RPMI7951 (cell line): ENCODE results near the gene PRDX2. TPM values are rescaled to one million over a fixed set of nuclear protein-coding genes. Genes with fewer than 3 reads are reported as not detected.

Experiments
- DNase-seq: peaks from one replicate; pipeline ENCODE4 v3.0.0-alpha.2; 2012; ENCODE audit warnings: low read depth
- total RNA-seq: library from RNA; depleted of rRNA; stranded (reverse); fragments of >200 nt; shearing (Covaris generic); gene quantifications from 2 replicates; pipeline ENCODE4 v1.2.3, GENCODE V29; 2014

PRDX2 gene
- total RNA-seq, 1 experiment from 2014 or later, result 443 TPM

GRCh38 chr19:12779162-12779993 lies 22.2 kb downstream of the PRDX2 start:
- DNase-seq, result peak; percentile 90

DNA sequence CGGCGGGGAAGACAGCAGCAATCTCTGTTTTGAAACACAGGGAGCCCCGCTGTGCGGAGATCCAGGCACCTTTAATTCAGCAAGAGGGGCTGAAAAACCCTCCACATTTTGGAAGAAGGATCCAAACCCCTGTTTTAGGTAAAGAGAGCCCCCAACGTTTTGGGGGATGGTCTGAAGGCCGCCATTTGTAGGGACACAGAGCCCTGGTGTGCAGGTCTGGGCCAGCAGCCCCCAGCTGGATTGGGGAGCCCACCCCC lies 22.8 kb downstream of the PRDX2 start:
- no peak for DNase-seq

GRCh38 chr19:12778017-12778904 lies 23.3 kb downstream of the PRDX2 start:
- peak; percentile 82 for DNase-seq

DNA sequence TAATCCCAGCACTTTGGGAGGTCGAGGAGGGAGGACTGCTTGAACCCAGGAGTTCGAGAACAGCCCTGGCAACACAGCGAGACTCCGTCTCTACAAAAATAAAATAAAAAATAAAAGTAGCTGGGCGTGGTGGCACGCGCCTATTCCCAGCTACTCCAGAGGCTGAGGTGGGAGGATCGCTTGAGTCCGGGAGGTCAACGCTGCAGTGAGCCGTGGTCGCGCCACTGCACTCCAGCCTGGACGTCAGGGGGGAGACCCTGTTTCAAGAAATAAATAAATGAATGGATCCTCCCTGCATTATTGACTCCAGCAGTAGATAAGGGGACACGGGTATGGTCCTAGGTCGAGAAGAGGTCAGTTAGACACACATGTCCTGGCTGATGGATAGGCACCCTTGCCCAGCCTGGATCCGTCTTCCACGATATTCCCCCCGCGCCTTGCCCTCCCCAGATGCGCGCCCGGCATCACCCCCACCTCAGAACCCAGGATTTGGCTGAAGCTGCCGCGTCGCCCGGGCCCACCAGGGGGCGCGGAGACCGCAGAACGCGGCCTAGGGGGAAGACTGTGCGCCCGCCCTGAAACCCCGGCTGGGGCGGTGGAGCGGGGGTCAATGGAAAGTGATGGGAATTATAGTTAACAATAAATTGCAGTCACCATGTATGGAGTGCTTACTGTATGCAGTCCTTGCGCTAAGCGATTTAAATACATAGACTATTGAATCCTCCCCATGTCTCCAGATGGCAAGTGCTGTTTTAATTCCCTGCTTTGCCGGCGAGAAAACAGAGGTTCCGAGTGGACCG lies 24.2 kb downstream of the PRDX2 start:
- DNase-seq, result peak; percentile 70

GRCh38 chr19:12774588-12775555 lies 26.7 kb downstream of the PRDX2 start, which contains the start of gene HOOK2:
HOOK2 (minus strand) TSS chr19:12775552; CDS start chr19:12775449, 103 bp downstream.
- no peak for DNase-seq

- DNase-seq, result peak; percentile 47
Observed at GRCh38 chr19:12773571-12773970, 28.0 kb downstream of the PRDX2 start.

GRCh38 chr19:12772323-12772722 lies 29.3 kb downstream of the PRDX2 start:
- DNase-seq, result no peak

- no peak for DNase-seq
Observed at GRCh38 chr19:12770922-12771321, 30.7 kb downstream of the PRDX2 start.

GRCh38 chr19:12769689-12770088 lies 31.9 kb downstream of the PRDX2 start:
- no peak for DNase-seq

DNA sequence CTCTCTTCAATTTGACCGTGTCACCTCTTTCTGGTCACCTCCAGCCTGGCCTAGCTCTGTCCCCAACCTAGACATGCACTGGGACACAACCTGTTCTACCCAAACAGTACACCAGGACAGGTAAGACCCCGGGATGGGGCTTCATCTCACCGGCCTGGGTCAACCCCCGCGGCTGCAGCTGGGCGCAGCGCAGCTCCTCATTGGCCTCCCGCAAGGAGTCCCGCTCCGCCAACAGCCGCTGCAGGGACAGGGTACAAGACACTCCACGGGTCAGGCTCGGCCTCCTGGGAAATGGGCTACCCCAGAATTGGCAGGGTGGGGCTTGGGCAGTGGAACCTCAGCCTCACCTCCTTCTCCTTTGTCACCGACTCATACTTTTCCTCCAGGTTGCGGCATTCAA lies 33.9 kb downstream of the PRDX2 start:
- no peak for DNase-seq

DNA sequence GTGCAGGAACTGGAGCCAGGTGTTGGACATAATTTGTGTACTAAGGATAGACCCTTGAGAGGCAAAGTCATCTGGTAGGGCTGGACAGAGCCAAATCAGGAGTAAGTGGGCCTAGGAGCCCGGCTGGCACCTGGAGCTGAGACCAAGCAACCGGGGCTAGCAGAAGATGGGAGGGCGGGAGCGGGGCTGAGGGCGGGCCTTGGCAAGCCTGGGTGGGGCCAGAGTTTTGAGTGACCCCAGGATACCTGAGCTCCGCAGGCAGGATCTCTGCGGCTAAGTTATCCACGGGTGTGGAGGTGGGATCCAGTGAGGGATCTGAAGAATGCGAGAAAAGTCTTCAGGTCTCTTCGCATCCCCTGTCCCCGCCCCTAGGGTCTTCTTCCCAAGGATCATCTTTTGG lies 34.5 kb downstream of the PRDX2 start:
- no peak for DNase-seq

- DNase-seq, result peak; percentile 77
Observed at GRCh38 chr19:12766051-12766521, 35.5 kb downstream of the PRDX2 start.

DNA sequence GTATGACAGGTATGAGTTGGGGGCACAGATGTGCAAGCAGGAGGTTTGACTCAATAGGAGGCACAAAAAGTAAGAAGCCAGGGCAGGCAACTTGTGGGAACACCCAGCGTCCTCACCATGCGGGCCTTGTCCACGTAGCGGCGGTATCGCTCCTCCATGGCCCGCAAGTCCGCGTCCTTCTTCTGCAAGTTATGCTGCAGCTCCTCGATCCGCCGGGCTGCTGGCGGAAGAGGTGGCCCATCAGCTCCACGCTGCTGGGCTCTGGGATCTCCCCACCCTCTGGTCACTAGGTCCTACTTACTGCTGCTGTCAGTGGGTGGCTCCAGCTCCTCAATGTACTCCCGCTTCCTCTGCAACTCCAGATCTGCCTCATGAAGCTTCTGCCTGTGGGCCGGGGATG lies 36.9 kb downstream of the PRDX2 start:
- no peak for DNase-seq

GRCh38 chr19:12763100-12763499 lies 38.5 kb downstream of the PRDX2 start:
- DNase-seq, result no peak

DNA sequence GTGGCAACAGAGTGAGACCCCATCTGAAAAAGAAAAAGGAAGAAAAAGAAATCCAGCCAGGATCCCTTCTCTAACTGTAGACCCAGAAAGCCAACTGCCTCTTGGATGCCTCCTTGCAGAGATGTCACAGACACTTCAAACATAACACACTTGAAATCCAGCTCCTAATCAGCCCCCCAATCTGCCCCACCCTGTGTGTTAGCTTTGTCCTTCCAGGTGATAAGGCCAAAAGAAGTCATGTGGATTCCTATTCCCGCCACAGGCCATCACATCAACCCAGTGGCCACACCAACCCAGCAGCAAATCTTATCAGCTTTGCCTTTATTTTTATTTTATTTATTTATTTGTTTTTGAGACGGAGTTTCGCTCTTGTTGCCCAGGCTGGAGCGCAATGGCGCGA lies 41.9 kb downstream of the PRDX2 start:
- no peak for DNase-seq

- DNase-seq, result peak; percentile 72
Observed at GRCh38 chr19:12757544-12758274, 43.9 kb downstream of the PRDX2 start.

GRCh38 chr19:12756150-12756883 lies 45.3 kb downstream of the PRDX2 start:
- DNase-seq, result no peak

DNA sequence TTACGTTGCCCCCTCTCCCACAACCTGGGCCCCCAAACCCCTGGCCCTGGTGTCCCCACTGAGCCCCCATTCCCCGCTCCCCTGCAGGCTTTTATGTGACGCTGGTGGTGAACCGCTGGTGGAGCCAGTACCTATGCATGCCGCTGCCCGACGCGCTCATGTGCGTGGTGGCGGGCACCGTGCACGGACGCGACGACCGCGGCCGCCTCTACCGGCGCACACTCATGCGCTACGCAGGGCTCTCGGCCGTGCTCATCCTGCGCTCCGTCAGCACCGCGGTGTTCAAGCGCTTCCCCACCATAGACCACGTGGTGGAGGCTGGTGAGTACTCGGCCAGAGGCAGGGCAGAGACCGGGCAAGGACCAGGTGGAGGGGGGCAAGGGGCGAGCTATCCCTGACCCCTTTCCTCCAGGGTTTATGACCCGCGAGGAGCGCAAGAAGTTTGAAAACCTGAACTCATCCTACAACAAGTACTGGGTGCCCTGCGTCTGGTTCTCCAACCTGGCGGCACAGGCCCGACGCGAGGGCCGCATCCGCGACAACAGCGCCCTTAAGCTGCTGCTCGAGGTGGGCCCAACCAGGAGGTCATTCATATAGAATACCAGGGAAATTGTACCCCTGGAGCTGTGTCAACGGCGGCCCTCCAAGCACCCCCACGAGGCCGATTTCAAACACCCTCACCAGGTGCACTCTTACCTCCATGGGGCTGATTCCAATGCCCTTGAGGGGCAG lies 47.0 kb downstream of the PRDX2 start:
- DNase-seq, result no peak
